GM19468 (cell line): ENCODE results near the gene MIEN1.
"Not testable (repeated sequence)": the region's sequence is repeated elsewhere in the genome, so short reads cannot be mapped to it uniquely, and the experiment has no call there.

Source experiments
- ATAC-seq: cut with Tn5 transposase; IDR thresholded peaks from one replicate; pipeline ENCODE4 v1.9.1; 2021; ENCODE audit warnings: mild to moderate bottlenecking, moderate library complexity, moderate number of reproducible peaks; ENCODE audit not compliant: unreplicated experiment; ENCODE audit errors: extremely low read depth

The MIEN1 gene

DNA sequence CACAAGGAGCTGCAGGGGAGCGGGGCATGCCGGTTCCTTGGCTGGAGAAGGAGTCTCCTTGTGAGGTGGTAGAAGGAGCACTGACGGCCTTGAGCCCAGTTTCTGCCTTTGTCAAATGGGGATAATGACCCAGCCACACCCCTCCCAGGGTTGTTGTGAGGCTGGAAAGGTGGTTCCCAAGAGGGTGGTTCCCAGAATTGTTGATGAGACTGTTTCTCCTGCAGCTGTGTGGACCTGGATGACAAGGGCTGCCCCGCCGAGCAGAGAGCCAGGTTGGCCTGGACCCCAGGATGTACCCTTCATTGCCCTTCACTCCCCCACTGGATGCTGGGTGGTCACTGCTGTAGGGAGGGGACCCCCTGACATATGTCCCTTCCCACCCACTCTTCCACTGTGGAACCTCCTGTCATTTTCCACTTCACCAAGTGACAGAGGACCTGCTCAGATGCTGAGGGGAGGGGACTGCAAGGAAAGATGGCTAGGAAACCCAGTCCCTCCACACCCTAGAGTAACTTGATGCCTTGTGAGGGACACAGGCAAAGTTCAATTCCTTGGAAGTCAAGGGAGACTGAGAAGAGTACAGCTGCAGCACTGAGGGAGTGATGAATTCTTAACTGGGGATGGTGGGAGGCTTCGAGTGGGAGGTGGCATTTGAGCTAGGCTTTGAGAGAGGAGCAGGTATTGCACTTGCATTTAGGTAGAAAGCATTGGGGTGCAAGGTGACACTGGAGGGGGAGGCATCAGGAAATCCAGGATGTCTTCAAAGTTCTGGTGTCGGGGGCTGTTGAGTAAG is 10.6 kb downstream of the MIEN1 start:
- ATAC-seq = no peak

DNA sequence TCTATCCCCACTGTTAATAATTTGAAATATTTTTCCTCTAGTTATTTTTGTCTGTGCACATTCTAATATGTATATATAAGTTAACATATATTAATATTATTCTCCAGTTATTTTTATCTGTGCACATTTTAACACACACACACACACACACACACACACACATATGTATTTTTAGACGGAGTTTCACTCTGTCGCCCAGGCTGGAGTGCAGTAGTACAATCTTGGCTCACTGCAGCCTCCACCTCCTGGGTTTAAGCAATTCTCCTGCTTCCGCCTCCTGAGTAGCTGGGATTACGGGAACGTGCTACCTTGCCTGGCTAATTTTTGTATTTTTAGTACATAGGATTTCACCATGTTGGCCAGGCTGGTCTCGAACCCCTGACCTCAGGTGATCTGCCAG is 12.7 kb downstream of the MIEN1 start:
- ATAC-seq = no peak

DNA sequence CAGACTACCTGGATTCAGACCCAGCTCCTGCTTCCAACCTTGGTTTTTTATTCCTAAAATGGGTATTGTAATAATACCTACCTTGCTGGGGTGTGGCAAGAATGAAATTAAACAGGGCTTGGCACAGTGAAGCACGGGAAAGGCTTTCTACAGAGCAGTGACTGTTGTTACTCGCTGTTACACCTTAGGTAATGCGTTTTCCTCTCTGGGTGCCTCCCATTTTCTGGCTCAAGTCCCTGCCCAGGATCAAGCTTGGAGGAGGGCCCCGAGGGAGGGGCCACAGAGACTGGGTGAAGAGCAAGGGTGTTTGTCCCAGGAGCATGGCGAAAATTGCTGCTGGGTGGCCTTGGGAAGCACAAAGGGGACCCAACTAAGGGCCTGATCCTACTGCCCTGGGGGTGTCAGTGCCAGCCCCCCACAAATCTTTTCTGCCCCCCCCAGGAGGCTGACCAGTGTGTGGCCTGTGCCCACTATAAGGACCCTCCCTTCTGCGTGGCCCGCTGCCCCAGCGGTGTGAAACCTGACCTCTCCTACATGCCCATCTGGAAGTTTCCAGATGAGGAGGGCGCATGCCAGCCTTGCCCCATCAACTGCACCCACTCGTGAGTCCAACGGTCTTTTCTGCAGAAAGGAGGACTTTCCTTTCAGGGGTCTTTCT is 13.3 kb downstream of the MIEN1 start:
- ATAC-seq = no peak

DNA sequence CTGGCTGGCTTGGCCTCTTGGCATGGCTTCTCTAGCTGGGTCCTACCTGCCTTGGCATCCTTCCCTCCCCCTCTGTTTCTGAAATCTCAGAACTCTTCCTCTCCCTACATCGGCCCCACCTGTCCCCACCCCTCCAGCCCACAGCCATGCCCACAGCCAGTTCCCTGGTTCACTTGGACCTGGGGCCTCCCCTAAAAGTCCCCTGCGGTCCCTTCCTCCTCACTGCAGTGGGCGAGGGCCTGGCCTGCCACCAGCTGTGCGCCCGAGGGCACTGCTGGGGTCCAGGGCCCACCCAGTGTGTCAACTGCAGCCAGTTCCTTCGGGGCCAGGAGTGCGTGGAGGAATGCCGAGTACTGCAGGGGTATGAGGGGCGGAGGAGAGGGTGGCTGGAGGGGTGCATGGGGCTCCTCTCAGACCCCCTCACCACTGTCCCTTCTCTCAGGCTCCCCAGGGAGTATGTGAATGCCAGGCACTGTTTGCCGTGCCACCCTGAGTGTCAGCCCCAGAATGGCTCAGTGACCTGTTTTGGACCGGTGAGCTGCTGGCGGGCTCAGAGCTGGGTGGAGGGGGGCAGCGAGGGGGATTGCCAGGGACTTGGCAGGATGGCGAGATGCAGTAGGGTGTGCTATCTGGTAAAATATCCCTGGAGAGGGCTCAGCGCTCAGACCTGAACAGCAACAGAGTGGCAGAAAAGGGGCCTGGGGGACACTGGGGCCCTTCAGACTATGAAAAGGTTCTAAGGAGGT is 14.1 kb downstream of the MIEN1 start:
- ATAC-seq = no peak

DNA sequence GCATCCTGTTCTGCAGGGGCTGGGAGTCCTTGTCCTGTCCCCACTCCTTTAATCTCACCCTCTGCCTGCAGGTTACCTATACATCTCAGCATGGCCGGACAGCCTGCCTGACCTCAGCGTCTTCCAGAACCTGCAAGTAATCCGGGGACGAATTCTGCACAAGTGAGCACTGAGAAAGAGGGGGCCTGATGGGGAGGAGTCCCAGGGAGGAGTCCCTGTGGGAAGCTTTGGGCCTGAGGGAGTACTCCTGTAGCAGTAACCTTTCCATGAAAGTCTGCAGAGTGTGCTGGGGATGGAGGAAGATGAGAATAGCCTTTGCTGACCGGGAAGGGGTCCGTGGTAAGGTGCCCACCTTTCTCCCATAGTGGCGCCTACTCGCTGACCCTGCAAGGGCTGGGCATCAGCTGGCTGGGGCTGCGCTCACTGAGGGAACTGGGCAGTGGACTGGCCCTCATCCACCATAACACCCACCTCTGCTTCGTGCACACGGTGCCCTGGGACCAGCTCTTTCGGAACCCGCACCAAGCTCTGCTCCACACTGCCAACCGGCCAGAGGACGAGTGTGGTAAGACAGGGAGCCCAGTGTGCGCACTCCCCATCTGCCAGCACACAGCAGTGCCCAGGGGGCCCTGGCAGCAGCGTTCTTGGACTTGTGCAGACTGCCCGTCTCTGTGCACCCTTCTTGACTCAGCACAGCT is 14.8 kb downstream of the MIEN1 start:
- ATAC-seq = no peak

DNA sequence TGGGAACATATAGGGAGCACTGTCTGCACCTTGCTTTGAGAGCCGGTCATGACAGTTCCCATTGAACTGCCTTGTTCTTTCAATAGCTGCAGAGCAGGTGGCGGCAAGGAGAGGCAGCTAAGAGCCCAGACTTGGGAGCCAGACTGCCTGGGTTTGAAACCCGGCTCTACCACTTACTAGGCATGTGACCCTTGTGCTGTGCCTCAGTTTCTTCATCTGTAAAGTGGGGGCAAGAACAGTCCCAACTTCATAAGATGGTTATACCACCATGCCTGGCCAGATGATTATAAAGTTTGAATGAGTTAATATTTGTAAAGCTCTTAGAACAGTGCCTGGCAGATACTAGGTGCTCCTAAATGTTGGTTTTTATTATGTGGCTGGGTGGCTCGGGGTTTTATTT is 16.1 kb downstream of the MIEN1 start:
- no peak for ATAC-seq

DNA sequence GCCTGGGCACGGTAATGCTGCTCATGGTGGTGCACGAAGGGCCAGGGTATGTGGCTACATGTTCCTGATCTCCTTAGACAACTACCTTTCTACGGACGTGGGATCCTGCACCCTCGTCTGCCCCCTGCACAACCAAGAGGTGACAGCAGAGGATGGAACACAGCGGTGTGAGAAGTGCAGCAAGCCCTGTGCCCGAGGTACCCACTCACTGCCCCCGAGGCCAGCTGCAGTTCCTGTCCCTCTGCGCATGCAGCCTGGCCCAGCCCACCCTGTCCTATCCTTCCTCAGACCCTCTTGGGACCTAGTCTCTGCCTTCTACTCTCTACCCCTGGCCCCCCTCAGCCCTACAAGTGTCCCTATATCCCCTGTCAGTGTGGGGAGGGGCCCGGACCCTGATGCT is 18.5 kb downstream of the MIEN1 start:
- ATAC-seq = no peak

DNA sequence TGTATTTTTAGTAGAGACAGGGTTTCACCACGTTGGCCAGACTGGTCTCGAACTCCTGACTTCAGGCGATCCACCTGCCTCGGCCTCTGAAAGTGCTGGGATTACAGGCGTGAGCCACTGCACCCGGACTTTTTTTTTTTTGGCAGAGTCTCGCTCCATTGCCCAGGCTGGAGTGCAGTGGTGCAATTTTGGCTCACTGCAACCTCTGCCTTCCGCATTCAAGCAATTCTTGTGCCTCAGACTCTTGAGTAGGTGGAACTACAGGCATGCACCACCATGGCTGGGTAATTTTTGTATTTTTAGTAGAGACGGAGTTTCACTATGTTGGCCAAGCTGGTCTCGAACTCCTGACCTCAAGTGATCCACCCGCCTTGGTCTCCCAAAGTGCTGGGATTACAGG is 19.3 kb downstream of the MIEN1 start:
- ATAC-seq = not testable (repeated sequence)

DNA sequence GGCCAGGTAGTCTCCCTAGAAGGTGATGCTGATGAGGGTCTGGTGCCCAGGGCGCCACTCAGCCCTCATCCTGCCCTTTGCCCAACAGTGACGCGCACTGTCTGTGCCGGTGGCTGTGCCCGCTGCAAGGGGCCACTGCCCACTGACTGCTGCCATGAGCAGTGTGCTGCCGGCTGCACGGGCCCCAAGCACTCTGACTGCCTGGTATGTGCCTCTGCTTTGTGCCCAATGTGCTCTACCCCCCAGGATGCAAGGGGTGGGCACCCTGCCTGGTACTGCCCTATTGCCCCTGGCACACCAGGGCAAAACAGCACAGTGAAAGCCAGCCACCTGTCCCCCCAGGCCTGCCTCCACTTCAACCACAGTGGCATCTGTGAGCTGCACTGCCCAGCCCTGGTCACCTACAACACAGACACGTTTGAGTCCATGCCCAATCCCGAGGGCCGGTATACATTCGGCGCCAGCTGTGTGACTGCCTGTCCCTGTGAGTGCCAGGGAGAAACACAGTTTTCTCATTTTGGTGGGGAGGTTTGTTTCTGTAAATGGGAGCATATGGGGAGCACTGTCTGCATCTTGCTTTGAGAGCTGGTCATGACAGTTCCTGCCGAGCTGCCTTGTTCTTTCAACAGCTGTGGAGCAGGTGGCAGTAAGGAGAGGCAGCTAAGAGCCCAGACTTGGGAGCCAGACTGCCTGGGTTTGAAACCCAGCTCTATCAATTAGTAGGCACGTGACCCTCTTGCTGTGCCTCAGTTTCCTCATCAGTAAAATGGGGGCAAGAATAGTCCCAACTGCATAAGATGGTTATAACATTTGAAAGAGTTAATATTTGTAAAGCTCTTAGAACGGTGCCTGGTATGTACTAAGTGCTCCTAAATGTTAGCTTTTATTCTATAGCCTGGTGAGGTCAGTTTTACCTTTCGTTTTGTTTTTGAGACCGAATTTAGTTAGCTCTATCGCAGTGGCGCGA is 20.1 kb downstream of the MIEN1 start:
- ATAC-seq = no peak

DNA sequence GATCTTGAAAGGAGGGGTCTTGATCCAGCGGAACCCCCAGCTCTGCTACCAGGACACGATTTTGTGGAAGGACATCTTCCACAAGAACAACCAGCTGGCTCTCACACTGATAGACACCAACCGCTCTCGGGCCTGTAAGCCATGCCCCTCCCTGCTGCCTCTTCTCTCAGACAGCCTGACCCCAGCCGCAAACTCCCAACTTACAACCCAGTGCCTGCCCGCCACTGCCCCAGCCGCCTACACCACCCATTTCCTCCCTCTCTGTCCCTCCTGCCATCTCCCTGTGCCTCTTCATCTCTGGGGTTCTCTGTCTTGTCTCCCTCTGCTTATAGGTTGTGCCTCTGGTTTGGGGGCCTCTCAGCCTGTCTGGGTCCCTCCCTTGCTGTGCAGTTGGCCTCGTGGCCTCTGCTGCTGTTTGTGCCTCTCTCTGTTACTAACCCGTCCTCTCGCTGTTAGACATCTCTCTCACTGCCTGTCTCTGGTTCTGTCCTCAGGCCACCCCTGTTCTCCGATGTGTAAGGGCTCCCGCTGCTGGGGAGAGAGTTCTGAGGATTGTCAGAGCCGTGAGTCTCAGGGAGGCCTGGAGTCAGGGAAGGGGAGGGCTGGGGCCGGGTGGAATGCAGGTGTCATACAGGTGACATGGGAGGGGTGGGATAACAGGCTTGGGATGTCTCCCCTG is 20.9 kb downstream of the MIEN1 start:
- ATAC-seq = no peak

DNA sequence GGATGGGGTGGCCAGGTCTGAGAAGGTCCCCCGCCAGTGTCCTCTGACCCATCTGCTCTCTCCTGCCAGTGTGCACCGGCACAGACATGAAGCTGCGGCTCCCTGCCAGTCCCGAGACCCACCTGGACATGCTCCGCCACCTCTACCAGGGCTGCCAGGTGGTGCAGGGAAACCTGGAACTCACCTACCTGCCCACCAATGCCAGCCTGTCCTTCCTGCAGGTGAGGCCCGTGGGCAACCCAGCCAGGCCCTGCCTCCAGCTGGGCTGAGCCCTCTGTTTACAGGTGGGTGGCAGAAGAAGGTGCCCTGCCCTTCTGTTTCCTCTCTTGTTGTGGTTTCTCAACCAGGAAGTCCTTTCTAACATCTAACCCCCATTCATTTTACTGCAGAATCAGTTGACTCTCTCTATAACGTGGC is 23.4 kb downstream of the MIEN1 start:
- ATAC-seq = no peak

DNA sequence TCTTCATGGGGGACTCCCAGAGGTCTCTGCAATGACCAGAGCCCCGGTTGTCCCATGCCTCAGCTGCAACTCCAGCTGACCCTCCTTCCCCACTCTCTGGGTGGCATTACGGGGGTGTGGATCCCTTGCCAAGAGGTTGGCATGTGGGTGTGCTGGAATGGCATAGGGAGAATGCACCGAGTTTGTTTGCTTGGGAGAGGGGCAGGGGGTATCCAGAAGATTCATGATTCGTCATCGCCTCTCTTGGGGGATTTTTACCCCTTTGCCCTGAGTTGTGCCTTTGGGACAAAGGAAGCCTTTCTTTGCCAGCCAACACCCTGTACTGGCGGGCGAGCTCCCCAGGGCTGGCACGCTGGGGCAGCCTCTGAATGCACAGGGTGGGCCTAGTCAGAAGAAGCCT is 23.9 kb downstream of the MIEN1 start:
- ATAC-seq = no peak

DNA sequence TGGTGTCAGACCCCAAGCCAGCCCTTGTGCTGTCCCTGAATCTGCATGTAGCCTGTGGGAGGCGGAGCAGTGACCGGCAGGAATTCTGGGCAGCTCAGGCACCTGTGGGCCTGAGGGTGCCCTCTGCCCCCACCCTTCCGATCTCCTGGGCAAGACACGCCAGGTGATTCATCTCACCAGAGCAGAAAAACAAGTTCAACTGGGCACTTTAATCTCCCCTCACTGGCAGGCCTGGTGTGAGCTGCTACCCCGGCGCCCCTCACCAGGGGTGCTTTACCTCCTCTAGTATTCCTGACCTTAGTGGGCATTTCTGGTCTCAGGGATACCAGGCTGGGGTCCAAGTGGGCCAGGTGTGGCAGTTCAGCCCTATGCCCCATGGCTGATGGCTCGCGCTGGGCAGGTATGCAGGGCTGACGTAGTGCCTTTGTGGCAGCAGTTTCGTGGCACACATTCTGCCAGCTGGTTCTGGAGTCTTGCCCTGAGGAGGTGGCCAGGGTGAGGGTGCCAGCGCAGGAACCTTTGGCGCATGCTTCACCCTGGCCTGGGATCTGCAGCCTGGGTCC is 24.5 kb downstream of the MIEN1 start:
- no peak for ATAC-seq

DNA sequence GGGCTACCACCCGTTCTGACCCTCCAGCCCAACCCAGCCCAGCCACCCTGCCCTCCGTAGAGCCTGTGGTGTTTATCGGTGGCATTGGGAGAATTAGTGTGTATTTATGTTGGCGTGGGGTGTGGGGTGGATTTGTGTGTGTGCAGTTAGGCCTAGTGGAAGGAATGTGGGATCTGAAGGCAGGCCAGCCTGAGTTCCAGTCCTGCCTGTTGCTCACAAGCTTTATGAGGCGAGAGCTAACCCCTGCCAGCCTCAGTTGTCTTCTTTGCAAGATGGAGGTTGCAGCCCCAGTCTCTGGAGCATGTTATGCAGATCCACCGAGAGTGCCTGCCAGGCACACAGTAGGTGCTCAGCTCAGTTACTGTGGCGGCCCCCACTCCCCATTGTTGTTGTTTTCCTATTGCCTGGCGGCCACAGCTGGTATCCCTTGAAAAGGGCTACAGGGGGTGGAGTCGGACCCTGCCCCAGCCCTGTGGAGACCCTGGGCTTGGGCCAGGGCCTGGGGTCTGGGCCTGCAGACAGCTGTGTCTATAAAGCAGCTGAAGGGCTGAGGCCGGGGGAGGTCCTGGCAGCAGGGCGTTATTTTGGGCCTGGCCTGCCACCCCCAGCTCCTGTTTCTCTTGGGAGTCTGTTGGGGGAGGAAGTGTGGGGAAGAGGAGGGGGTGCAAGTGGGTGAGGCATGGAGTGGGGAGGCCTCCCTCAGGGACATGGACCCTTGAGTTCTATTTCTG is 25.3 kb downstream of the MIEN1 start:
- no peak for ATAC-seq

DNA sequence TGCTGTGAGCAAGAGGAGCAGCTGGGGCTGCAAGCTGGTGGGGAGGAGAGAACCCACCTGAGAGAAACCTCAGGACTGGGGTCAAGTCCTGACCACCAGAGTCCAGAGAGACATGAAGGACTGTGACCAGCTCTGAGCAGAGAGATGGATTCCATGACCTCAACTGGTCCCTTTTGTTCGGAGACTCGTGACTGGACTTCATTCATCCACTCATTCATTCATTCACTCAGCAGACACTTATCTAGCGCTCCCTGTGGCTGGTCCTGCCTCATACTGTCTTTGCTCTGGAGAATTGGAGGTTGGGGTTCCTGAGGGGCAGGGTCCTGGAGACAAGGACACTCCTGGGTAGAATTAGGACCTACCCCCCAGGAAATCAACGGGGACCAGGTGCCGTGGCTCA is 26.4 kb downstream of the MIEN1 start:
- no peak for ATAC-seq

DNA sequence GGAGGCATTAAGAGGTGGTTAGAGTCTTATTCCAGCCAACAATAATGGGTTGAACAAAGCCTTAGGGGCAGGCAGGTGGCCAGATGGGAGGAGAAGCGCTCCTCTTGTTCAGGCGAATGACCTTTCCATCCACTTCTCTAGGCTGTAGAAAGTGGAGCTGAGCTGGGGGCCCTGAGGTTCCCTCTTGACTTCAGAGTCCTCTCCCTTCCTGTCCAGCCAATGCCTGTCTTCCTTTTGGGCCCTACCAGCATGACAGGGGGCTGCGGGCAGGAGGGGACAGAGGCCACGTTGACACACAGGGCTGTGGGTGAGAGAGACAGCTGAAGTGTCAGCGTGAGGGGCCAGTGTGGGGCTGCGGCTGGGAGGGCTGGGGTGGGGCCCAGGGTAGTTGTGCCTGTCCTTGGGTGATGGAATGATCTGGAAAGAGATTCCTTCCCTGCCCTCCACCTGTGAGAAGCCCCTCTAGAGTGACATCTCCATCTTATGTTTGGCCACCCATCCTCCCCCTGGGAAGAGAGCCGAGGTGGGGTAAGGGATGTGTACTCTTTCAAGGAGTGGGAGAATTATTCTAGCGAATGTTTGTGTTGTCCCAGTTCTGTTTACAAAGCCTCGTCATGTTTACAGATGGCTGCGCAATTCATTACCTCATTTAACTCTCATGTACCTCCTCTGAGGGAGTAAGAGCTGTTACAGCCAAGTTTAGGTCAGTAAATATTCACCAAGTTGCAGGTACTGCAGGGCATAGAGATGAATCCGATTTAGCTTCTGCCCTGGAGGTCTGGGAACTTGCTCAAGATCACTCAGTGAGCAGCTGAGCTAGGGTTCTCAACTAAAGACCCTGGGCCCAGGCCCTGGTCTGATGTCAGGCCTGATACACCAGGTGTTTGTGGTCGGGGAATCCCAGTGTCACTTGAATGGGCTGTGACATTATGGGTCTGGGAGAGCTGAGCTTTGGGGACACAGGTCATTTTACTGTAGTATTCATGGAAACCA is 27.1 kb downstream of the MIEN1 start:
- no peak for ATAC-seq
